HG03521 (cell line): ENCODE results near the gene MMD.
"Not testable (repeated sequence)": the region's sequence is repeated elsewhere in the genome, so short reads cannot be mapped to it uniquely, and the experiment has no call there.

Experiments used
- ATAC-seq: cut with Tn5 transposase; IDR thresholded peaks from one replicate; pipeline ENCODE4 v1.9.1; 2021; ENCODE audit warnings: mild to moderate bottlenecking, moderate library complexity; ENCODE audit not compliant: unreplicated experiment

MMD gene

GRCh38 chr17:55398689-55399088 is 22.9 kb downstream of the MMD start:
- no peak for ATAC-seq

- no peak for ATAC-seq
Observed at GRCh38 chr17:55395803-55396505, 25.7 kb downstream of the MMD start.

DNA sequence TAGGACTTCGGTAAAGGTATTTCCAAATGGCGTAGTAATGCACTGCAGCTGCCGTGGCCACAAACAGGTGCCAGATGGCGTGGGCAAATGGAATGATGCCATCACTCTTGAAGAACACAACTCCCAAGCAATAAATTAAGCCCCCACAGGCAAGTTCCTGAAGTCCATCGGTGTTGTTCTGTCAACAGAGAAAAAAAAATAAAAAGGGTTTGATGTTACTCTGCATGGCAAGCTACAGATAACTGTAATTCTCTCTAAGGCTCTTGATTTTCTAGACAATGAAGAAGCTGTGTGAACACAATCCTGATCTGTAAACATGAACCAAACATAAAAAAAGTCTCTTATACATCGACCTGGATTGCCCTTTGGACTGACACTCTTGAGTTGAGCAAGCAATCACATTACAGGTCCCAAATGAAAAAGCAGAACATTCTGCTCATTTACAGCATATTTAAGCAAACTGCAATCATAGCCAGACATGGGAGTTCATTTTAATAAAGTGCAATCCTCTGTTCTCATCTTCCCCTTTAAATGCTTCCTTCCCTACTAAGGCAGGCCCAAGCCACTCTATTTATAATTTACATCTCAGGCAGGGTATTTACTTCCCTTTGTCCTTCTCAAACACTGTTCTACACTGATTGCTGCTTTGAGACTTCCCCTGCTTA is 27.1 kb downstream of the MMD start:
- ATAC-seq: no peak

DNA sequence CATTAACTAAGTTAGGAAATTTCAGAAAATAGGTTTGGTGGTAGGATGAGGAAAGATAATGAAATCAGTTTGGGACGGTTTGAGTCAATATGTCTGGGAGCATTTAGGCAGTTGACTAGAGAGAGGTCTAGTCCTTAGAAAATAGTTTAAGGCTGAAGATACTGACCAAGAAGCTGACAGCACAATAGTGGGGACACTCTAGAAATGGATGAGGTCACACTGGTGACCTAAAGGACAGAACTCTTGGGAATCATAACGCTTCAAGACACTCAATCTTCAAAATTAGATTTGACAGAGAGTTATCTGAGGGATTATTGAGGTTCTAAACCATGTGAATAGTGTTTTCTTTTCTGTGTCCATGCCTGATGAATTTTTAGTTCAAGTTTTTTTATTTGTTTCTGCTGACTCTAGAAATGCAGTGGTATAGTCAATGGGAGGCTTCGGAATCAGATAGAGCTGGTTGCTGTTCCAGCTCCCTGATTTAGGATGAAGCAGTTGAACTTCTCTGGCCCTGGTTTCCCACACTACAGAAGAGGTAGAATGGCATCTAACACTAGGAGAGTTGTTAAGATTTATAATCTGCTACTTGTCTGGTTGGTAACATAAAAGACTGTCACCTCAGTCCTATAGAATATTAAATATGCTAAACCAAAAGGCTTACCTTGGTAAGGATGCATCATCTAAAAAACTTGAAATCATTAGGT is 29.7 kb downstream of the MMD start:
- ATAC-seq: no peak

DNA sequence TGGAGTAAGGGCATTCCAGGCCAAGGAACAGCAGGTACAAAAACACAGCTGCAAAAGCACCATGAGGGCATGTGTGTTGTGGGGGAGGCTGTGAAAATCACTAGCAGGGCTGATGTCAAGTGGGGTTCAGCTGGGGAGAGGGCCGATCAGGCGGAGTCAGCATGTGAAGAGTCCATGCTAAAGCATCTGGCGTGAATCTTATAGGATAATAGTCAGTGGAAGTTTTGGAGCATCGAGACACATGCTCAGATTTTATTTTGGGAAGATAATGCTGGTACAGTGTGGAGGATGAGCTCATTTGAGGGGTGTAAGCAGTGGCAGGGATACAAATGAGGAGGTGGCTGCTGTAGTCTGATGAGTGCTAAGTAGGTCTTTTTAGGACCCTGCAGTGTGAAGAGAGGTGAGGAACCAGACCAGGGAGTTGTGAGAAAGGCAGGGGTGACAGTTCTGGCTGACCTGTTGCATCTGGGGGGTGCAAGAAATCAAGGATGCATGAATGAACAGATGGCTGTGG is 30.3 kb downstream of the MMD start:
- ATAC-seq: no peak

DNA sequence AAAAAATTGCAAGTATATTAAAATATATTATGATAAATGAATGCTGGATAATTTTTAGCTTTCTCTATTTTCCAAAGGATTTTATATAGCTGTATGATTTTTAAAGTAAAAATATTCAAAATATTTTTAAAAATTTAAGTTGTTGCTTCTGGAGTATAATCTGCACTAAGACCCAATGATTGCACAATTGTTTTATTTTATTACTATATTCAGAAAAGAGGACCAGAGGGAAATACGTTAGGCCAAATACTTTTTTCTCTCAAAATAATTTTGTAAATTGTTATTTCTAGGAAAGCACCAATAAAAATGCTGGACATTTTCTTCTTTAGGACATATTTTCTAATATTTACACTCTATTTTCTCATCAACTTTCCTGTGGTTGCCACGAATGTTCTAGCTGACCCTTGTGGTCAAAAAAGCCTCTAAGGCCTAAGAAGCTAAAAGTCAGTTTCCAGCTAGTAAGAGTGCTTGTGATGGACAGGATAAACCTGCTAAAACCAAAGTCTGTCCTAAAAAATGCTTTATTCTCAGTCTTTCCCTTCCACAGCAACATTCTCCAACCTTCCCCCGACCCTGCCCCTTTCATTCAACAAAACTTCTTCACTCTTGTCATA is 31.2 kb downstream of the MMD start:
- ATAC-seq: no peak

DNA sequence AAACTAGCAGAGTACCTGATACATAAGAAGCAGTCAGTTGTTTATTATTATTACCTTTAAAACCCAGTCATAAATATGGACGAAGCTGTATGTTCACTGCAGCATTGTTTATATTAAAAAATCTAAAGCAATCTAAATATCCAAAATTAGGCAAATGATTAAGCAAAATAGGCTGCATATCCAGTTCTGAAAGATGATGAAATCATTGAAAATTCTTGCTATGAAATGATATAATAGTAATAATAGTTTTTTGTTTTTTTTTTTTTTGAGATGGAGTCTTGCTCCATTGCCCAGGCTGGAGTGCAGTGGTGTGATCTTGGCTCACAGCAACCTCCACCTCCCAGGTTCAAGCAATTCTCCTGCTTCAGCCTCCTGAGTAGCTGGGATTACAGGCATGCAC is 31.9 kb downstream of the MMD start:
- not testable (repeated sequence) for ATAC-seq

- no peak for ATAC-seq
Observed at GRCh38 chr17:55388842-55389241, 32.8 kb downstream of the MMD start.

- no peak for ATAC-seq
Observed at GRCh38 chr17:55386796-55387332, 34.8 kb downstream of the MMD start.

- no peak for ATAC-seq
Observed at GRCh38 chr17:55384643-55385232, 36.9 kb downstream of the MMD start.

DNA sequence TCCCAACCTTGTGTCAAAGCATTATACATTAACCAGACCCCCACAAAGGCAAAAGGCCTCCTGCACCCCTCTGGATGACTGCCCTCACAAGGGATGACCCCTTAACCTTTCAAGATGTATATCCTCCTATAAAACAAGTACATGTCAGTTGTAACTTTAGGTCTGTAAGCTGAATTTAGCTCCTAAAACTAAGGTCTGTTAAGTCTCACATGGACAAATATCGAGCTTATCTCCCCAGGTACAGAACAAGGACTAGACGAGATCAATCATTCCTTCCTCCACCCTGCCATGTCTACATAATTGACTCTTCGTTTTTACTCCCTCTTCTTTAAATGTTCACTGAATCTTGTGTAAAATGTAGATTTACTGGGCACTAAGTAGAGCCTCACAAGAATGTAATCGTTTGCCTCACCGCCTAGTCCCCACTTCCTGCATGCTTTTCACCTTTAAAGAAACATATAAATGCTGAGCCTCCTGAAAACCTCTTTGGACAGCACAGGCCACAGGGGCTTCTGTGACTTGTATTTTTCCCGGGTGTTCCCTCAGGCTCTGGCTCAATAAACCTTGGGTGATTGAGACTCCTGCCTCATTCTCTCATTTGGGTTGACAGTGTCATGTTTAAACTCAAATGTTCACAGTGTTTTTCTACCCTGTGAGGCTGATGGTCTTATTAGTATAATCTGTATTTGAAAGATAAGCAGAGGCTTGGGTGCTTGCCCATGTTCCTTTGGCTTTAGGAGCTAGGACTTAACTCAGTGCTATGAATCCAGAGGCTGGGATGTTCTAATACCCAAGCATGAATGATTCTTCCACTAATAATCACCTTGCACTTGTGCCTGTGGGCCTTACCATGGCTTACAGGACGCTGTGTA is 37.6 kb downstream of the MMD start:
- ATAC-seq: no peak

GRCh38 chr17:55381017-55381770 is 40.4 kb downstream of the MMD start:
- ATAC-seq: no peak

DNA sequence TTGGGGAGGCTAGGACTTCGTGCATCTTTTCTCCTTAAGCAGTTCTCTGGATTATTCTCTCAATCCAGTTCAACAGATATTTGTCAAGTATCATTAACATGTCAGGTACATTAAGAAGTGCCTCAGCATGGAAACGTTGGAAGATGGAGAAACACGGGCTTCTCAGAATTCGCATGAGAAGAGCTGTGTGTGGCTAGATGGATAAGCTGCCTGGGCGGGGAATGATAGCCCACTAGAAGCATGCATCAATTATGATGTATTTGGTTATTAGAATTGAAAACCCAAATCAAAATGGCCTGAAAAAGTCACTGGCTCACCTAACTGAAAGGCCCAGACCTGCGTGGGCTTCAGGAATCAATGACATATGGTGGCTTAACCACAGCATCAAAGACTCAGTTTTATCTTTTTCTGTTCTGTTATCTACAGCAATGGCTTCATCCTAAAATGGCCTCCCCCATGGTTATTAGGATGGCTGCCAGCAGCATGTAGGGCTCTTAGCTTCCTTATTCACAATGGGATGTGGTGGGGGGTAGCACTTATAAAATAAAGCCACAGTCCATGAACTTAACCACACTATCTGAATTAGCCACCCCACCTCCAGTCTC is 43.9 kb downstream of the MMD start:
- no peak for ATAC-seq

DNA sequence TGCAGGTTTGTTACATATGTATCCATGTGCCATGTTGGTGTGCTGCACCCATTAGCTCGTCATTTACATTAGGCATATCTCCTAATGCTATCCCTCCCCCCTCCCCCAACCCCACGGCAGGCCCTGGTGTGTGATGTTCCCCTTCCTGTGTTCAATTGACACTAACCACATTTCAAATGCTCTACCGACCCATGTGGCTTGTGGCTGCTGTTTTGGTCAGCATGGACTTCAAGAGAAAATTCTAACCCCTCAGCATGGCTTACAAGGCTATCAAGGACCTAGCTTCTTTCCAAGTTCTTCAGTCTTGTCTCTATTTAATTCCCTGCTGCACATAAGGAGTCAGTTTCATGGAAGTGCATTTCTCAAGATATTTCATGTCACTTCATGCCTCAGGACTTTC is 52.9 kb downstream of the MMD start:
- ATAC-seq: no peak

DNA sequence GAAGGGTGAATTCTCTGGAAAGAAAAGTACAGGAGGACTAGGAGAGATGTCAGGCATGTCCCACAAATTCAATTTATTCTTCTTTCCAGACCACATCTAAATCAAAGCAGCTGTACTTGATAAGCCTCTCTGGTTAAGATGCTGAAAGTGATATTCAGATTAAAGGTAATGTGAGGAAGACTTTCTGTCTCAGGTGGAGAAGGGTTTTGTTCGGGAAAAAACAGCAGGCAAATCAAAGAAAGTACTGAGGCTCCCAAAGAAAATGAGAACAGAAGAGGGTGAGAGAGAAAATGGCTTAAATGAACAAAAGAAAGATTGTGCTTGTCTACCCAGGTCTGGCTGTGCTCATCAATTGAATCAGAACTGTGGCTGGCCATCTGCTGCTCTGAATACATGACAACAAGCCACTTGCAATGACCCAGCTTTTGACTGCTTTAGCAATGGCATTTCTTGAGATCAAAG is 55.6 kb downstream of the MMD start:
- ATAC-seq: no peak

GRCh38 chr17:55363033-55363432 is 58.6 kb downstream of the MMD start:
- ATAC-seq: no peak

DNA sequence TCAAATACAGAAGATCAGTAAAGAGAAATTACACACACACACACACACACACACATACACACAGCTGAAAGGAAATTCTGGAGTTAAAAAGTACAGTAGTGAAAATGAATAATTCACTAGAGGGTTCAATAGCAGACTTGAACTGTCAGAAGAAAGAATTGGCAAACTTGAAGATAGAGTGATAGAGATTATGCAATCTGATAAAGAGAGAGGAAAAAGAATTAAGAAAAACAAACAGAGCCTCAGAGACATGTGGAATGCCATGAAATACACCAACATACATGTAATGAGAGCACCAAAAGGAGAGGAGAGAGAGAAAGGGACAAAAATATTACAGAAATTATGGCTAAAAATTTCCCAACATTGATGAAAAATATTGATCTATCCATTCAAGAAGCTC is 60.7 kb downstream of the MMD start:
- no peak for ATAC-seq

- peak; percentile 78 for ATAC-seq
Observed at GRCh38 chr17:55356434-55357328, 65.0 kb downstream of the MMD start.
